Measurements from ENCODE around the gene RNPC3. TPM values are rescaled to one million over a fixed set of nuclear protein-coding genes. Genes with fewer than 3 reads are reported as not detected.

Gene RNPC3
- total RNA-seq, 4 donors from 2014 or later, result 40.4 to 172 (median 70.6) TPM

DNA sequence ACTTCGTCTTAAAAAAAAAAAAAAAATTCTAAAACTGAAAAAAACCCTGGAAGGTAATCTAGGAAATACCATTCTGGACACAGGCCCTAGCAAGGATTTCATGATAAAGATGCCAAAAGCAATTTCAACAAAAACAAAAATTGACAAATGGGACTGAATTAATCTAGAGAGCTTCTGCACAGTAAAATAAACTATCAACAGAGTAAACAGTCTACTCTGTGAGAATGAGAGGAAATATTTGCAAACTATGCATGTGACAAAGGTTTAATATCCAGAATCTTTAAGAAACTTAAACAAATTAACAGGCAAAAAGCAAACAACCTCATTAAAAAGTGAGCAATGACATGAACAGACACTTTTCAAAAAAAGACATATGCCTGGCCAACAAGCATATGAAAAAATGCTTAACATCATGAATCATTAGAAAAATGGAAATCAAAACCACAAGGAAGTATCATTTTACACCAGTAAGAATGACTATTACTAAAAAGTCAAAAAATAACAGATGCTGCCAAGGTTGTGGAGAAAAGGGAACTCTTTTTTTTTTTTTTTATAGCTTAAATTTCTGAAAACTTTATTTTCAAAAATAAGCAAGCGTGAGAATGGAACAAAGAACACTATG lies 29.4 kb upstream of the RNPC3 start:
- no peaks in the 10 kb centered on the region for H3K9me3 ChIP-seq
- WGBS, 2 donors (ENCODE audit: low coverage in 1 of 2), result 80 to 84% methylated on average over 2 of the region's 2 CpGs
- H3K36me3 ChIP-seq, result no peaks in the 10 kb centered on the region
- intact Hi-C loops (cut with DNase I; ENCODE audit: low total_unique reads) (no loop called here), in situ Hi-C loops (cut with MboI; ENCODE audit: low pct_ligation_motif_present in 1 of 4, low pct_unique_long_range_greater_than_20kb in 1 of 4, low sequenced_read_pairs in 3 of 4) (no loop called here)
- no peak overlapping the region for H3K27ac ChIP-seq
- no peak overlapping the region for H3K4me3 ChIP-seq
- no peaks in the 10 kb centered on the region for H3K27me3 ChIP-seq
- H3K4me1 ChIP-seq, result no peaks in the 10 kb centered on the region
- no peak for TF ChIP-seq POLR2A (IDR thresholded peaks at IDR 0.05)
- TF ChIP-seq, protein P1, sequence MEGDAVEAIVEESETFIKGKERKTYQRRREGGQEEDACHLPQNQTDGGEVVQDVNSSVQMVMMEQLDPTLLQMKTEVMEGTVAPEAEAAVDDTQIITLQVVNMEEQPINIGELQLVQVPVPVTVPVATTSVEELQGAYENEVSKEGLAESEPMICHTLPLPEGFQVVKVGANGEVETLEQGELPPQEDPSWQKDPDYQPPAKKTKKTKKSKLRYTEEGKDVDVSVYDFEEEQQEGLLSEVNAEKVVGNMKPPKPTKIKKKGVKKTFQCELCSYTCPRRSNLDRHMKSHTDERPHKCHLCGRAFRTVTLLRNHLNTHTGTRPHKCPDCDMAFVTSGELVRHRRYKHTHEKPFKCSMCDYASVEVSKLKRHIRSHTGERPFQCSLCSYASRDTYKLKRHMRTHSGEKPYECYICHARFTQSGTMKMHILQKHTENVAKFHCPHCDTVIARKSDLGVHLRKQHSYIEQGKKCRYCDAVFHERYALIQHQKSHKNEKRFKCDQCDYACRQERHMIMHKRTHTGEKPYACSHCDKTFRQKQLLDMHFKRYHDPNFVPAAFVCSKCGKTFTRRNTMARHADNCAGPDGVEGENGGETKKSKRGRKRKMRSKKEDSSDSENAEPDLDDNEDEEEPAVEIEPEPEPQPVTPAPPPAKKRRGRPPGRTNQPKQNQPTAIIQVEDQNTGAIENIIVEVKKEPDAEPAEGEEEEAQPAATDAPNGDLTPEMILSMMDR (IDR thresholded peaks at IDR 0.05), result no peak
- no peak for TF ChIP-seq EP300 (IDR thresholded peaks at IDR 0.05; ENCODE audit: low read depth)
- no peak for TF ChIP-seq POLR2AphosphoS5 (IDR thresholded peaks at IDR 0.05)
- DNase-seq, result no peak

DNA sequence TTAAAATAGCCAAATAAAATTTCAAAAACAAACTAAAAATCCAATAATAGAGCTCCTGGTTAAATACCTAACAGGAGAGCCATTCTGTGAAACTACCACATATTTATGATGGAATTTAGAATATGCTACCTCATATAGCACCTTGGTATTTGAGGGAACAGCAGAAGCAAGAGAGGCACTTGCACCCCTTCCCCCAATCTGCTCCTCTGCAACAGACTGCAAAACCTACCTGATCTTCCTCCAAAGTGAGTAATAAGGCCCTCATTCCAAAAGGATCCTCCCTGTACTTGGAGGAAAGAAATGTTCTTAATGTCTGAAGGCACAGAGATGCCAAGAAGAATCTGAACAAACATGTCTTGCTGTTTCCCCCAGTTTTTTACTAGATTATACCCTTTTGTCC lies 28.1 kb upstream of the RNPC3 start:
- Histone ChIP-seq H3K4me1 (no peaks in the 10 kb centered on the region), H3K27me3 (no peaks in the 10 kb centered on the region), H3K36me3 (no peaks in the 10 kb centered on the region), H3K4me3 (no peak overlapping the region), H3K27ac (no peak overlapping the region), H3K9me3 (no peaks in the 10 kb centered on the region)
- DNase-seq, result no peak
- in situ Hi-C loops (cut with MboI; ENCODE audit: low pct_ligation_motif_present in 1 of 4, low pct_unique_long_range_greater_than_20kb in 1 of 4, low sequenced_read_pairs in 3 of 4), result no loop called here
- intact Hi-C loops (cut with DNase I; ENCODE audit: low total_unique reads), result no loop called here
- TF ChIP-seq EP300 (IDR thresholded peaks at IDR 0.05; ENCODE audit: low read depth), result no peak
- no peak for TF ChIP-seq POLR2A (IDR thresholded peaks at IDR 0.05)
- no peak for TF ChIP-seq POLR2AphosphoS5 (IDR thresholded peaks at IDR 0.05)
- TF ChIP-seq, protein P1 (IDR thresholded peaks at IDR 0.05), result no peak

DNA sequence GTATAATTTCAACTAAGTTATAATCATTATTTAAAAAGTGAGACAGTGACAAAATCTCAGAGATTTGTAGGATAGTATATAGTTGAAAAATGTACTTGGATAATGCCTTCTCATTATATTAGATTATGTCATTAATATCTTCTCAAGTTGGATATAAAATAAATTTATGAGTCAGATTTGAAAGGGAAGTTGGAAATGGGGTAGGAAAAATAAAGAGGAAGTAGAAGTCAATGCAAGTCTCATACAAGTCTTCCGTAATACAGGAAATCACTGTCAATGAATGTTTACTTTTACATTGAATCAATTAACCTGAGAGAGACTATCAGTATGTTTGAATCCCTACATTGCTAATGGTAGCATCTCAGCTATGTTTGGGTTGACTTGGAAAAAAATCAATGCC lies 16.2 kb upstream of the RNPC3 start:
- in situ Hi-C loops (cut with MboI; ENCODE audit: low pct_ligation_motif_present in 1 of 4, low pct_unique_long_range_greater_than_20kb in 1 of 4, low sequenced_read_pairs in 3 of 4), result no loop called here
- Histone ChIP-seq H3K36me3 (no peaks in the 10 kb centered on the region), H3K27me3 (no peaks in the 10 kb centered on the region), H3K4me3 (no peak overlapping the region), H3K27ac (no peak overlapping the region), H3K9me3 (no peaks in the 10 kb centered on the region), H3K4me1 (no peaks in the 10 kb centered on the region)
- TF ChIP-seq POLR2A (IDR thresholded peaks at IDR 0.05) (no peak), POLR2AphosphoS5 (IDR thresholded peaks at IDR 0.05) (no peak), EP300 (IDR thresholded peaks at IDR 0.05; ENCODE audit: low read depth) (no peak)
- TF ChIP-seq, protein P1 (IDR thresholded peaks at IDR 0.05), result no peak
- intact Hi-C loops (cut with DNase I; ENCODE audit: low total_unique reads), result no loop called here
- WGBS, 2 donors (ENCODE audit: low coverage in 1 of 2), result 86 to 88% methylated on average over 1 of the region's 1 CpG
- no peak for DNase-seq

DNA sequence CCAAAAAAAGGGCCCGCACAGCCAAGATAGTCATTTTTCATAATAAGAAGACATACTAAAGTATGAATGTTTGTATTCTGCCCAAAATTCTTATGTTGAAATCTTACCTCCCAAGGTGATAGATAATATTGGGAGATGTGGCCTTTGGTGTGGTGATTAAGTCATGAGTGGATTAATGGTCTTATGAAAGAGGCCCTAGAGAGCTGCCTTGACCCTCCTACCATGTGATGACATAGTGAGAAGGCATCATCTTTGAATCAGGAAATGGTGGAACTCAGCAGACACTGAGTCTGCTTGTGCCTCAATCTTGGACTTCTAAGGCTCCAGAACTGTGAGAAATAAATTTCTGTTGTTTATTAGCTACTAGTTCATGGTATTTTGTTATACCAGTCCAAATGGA lies 11.8 kb upstream of the RNPC3 start:
- 91 to 100% methylated on average over 1 of the region's 1 CpG for WGBS, 2 donors (ENCODE audit: low coverage in 1 of 2)
- Histone ChIP-seq H3K27me3 (no peaks in the 10 kb centered on the region), H3K4me3 (no peak overlapping the region), H3K9me3 (no peaks in the 10 kb centered on the region), H3K36me3 (no peaks in the 10 kb centered on the region), H3K4me1 (no peaks in the 10 kb centered on the region), H3K27ac (no peak overlapping the region)
- TF ChIP-seq POLR2A (IDR thresholded peaks at IDR 0.05), result no peak
- TF ChIP-seq, protein P1 (IDR thresholded peaks at IDR 0.05), result no peak
- no peak for TF ChIP-seq POLR2AphosphoS5 (IDR thresholded peaks at IDR 0.05)
- TF ChIP-seq EP300 (IDR thresholded peaks at IDR 0.05; ENCODE audit: low read depth), result no peak
- in situ Hi-C loops (cut with MboI; ENCODE audit: low pct_ligation_motif_present in 1 of 4, low pct_unique_long_range_greater_than_20kb in 1 of 4, low sequenced_read_pairs in 3 of 4), result loop anchor here in 1 of 4 donors (10.0 kb wide), 1 partner anchor 409 kb away; the partner anchor contains the start of gene COL11A1
- DNase-seq, result no peak
- intact Hi-C loops (cut with DNase I; ENCODE audit: low total_unique reads), result loop anchor here (10.0 kb wide), 1 partner anchor 409 kb away; the partner anchor contains the start of gene COL11A1
